ENCODE results near the gene SAMD4B.
"Not testable (repeated sequence)": the region's sequence is repeated elsewhere in the genome, so short reads cannot be mapped to it uniquely, and the experiment has no call there.

DNA sequence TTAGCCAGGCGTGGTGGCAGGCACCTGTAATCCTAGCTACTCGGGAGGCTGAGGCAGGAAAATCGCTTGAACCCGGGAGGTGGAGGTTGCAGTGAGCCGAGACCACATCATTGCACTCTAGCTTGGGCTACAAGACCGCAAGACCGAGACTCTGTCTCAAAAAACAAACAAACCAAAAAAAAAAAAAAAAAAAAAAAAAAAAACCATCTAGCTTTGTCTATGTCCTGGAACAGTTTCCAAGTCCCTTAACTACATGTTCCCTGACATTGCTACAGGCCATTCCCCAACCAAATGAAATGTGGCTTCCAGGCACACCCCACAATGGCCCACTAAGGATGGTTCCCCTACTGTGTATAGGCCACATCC is 32.9 kb upstream of the SAMD4B start:
- TF ChIP-seq, protein P1, sequence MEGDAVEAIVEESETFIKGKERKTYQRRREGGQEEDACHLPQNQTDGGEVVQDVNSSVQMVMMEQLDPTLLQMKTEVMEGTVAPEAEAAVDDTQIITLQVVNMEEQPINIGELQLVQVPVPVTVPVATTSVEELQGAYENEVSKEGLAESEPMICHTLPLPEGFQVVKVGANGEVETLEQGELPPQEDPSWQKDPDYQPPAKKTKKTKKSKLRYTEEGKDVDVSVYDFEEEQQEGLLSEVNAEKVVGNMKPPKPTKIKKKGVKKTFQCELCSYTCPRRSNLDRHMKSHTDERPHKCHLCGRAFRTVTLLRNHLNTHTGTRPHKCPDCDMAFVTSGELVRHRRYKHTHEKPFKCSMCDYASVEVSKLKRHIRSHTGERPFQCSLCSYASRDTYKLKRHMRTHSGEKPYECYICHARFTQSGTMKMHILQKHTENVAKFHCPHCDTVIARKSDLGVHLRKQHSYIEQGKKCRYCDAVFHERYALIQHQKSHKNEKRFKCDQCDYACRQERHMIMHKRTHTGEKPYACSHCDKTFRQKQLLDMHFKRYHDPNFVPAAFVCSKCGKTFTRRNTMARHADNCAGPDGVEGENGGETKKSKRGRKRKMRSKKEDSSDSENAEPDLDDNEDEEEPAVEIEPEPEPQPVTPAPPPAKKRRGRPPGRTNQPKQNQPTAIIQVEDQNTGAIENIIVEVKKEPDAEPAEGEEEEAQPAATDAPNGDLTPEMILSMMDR (conservative IDR thresholded peaks at IDR 0.05 in 1 of 2, IDR thresholded peaks at IDR 0.05 in 1 of 2; ENCODE audit: low read depth in 1 of 2, low read length in 2 of 2) = not testable (repeated sequence)
- not testable (repeated sequence) for TF ChIP-seq EZH2 (IDR thresholded peaks at IDR 0.05; ENCODE audit: low read length, missing control alignments)

Measured in fibroblast of lung (primary cell).